ENCODE measurements around the gene HYI.

- TF ChIP-seq POLR2A (IDR thresholded peaks at IDR 0.05) = no peak
- no peak for TF ChIP-seq CTCF (IDR thresholded peaks at IDR 0.05 in 8 of 11, conservative IDR thresholded peaks at IDR 0.05 in 3 of 11)
Measured at GRCh38 chr1:43455213-43455889, 1.6 kb upstream of the HYI start.

Data from spleen (tissue), 7 donors.